ENCODE measurements around the gene QPRT. TPM values are rescaled to one million over a fixed set of nuclear protein-coding genes. Genes with fewer than 3 reads are reported as not detected.
"Not testable (repeated sequence)": the region's sequence is repeated elsewhere in the genome, so short reads cannot be mapped to it uniquely, and the experiment has no call there.

QPRT gene
- polyA plus RNA-seq, 1 donor, result 80.1 TPM

DNA sequence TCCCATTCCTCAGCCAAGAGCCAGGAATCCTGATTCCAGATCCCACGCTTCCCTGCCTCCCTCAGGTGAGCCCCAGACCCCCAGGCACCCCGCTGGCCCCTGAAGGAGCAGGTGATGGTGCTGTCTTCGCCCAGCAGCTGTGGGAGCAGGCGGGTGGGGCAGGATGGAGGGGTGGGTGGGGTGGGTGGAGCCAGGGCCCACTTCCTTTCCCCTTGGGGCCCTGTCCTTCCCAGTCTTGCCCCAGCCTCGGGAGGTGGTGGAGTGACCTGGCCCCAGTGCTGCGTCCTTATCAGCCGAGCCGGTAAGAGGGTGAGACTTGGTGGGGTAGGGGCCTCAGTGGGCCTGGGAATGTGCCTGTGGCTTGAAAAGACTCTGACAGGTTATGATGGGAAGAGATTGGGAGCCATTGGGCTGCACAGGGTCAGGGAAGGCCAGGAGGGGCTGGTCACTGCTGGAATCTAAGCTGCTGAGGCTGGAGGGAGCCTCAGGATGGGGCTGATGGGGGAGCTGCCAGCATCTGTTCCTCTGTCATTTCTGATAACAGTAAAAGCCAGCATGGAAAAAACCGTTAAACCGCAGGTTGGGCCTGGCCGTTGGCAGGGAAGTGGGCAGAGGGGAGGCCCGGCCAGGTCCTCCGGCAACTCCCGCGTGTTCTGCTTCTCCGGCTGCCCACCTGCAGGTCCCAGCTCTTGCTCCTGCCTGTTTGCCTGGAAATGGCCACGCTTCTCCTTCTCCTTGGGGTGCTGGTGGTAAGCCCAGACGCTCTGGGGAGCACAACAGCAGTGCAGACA, 15.8 kb upstream of the QPRT start, which contains the start of gene SPN:
Gene SPN (plus strand): TSS at position 232 of the 791 bp plus-strand sequence. CDS start 482 bp downstream, at position 714.
- DNase-seq, result no peak

DNA sequence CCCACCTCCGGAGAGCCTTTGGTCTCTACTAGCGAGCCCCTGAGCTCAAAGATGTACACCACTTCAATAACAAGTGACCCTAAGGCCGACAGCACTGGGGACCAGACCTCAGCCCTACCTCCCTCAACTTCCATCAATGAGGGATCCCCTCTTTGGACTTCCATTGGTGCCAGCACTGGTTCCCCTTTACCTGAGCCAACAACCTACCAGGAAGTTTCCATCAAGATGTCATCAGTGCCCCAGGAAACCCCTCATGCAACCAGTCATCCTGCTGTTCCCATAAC, 15.2 kb upstream of the QPRT start:
- DNase-seq, result no peak

DNA sequence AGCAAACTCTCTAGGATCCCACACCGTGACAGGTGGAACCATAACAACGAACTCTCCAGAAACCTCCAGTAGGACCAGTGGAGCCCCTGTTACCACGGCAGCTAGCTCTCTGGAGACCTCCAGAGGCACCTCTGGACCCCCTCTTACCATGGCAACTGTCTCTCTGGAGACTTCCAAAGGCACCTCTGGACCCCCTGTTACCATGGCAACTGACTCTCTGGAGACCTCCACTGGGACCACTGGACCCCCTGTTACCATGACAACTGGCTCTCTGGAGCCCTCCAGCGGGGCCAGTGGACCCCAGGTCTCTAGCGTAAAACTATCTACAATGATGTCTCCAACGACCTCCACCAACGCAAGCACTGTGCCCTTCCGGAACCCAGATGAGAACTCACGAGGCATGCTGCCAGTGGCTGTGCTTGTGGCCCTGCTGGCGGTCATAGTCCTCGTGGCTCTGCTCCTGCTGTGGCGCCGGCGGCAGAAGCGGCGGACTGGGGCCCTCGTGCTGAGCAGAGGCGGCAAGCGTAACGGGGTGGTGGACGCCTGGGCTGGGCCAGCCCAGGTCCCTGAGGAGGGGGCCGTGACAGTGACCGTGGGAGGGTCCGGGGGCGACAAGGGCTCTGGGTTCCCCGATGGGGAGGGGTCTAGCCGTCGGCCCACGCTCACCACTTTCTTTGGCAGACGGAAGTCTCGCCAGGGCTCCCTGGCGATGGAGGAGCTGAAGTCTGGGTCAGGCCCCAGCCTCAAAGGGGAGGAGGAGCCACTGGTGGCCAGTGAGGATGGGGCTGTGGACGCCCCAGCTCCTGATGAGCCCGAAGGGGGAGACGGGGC, 14.7 kb upstream of the QPRT start:
- no peak for DNase-seq

DNA sequence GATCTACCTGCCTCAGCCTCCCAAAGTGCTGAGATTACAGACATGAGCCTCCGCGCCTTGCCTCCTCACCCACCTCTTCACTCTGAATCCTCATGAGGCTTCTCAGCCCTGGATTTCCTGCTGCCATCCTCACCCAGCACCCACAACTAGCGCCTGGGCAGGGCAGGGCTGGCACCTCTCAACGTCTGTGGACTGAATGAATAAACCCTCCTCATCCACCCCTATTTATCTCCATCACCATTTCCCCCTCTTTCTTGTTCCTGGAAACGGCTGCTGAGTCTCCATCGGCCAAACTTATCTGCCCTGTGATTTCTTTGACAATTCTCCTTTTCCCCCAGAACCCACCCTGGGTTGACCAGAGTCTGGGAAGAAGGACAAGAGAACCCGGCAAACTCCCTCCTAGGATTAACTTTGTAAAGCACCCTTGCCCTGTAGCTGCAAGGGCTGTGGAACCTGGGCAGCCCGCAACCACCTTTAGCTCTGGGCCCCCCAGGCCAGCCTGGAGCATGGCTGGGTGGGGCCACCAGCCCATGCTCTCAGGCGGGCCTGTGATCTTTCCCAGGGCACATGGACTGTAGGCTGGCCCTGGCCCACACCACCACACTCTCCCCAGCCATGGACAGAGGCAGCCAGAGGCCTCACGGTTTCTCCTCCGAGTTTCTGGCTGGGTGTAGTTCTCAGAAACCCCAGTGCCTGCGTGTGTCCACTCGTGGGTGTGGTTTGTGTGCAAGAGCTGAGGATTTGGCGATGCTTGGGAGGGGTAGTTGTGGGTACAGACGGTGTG, 13.5 kb upstream of the QPRT start:
- DNase-seq, result no peak

DNA sequence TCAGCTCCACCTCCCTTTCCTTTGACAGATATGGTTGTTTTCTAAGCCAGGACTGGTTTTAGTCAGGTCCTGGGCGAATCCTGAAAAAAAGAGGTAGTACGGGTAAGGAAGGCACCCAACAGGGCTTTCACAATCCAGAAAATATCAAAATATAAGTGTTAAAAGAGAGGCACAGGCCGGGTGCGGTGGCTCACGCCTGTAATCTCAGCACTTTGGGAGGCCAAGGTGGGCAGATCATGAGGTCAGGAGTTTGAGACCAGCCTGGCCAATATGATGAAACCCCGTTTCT, 11.7 kb upstream of the QPRT start:
- not testable (repeated sequence) for DNase-seq

DNA sequence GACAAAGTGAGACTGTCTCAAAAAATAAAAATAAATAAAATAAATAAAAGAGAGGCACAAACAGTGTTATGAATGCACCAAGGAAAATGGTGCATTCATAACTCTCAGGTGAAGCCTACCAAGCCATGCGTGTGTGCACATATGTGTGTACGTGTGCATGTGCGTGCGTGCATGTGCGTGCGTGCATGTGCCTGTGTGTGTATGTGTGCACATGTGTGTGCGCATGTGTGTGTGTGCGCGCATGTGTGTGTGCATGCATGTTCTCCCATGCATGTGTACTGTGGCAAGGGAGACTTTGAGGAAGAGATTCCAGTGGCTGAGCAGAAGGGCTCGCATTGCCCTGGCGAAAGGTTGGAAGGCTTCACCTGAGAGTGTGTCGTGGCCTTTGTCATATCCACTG, 11.2 kb upstream of the QPRT start:
- DNase-seq, result no peak

DNA sequence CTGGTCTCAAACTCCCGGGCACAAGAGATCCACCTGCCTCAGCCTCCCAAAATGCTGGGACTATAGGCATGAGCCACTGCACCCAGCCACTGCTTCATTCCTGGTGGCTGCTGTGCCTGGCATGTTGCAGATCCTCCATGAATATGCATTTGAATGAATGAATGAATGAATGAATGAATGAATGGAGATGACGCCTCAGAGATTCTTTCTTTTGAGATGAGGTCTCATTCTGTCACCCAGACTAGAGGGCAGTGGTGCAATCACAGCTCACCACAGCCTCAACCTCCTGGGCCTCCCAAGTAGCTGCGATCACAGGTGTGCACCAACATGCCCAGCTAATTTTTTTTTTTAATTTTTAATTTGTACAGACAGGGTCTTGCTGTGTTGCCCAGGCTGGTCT, 10.7 kb upstream of the QPRT start:
- DNase-seq, result no peak

- no peak for DNase-seq
Measured at GRCh38 chr16:29673501-29673900, 5.5 kb upstream of the QPRT start.

DNA sequence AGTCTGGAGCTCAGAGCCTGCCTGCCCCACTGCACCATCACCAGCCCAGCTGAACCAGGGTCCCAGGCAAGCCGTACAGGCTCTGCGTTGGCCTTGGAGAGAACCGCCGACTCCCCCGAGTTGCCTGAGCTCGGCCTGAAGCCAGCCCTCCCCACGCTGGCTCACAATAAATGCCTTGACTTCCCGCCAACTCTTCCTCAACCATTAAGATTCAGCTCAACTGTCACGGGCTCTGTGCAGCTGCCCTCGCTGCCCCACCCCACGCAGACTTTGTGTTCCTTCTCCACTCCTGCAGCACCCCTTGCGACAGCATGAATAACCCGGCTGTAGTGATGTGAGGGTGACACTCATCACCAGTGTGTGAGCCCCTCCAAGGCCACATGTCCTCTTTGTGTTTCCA, 4.8 kb upstream of the QPRT start:
- DNase-seq, result peak; percentile 63

GRCh38 chr16:29675811-29676643, 3.0 kb upstream of the QPRT start:
- no peak for DNase-seq

- DNase-seq, result no peak
Measured at GRCh38 chr16:29676989-29677785, 1.8 kb upstream of the QPRT start.

DNA sequence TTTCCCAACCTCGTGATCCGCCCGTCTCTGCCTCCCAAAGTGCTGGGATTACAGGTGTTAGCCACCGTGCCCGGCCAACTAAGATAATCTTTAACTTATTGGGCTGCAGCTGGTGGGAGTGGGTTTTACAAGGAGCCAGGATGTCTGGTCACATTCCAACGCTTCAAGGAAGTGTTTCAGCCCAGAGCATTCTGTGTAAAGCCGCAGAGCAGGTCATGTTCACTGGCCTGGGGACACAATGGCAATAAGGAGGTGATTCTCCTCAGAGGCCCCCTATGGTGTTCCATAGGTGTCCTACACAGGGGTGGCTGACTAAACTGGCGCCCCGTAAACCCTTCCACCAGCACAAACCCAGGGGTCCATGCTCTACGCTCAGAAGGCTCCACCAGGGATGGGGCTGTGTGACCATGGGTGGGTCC, 1.2 kb downstream of the QPRT start:
- DNase-seq, result no peak

GRCh38 chr16:29683543-29684090, 4.6 kb downstream of the QPRT start:
- no peak for DNase-seq

DNA sequence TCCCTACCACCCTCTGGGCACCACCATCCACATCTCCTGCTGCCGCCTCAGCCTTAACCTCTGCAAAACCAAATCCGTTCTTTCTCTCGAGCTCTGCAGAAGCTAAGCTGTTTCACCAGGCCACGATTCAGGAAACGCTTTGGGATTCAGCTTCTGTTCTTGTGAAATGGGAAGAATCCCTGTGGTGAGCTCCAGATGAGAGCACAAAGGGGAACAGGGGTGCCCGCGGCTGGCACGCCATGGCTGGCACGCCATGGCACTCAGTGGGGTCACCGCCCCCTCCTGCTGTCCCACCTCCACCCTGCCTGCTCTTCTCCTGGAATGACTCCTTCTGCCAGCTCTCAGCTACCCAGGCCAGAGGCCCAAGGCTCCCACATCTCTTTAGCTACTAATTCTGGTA, 5.7 kb downstream of the QPRT start:
- DNase-seq, result no peak

DNA sequence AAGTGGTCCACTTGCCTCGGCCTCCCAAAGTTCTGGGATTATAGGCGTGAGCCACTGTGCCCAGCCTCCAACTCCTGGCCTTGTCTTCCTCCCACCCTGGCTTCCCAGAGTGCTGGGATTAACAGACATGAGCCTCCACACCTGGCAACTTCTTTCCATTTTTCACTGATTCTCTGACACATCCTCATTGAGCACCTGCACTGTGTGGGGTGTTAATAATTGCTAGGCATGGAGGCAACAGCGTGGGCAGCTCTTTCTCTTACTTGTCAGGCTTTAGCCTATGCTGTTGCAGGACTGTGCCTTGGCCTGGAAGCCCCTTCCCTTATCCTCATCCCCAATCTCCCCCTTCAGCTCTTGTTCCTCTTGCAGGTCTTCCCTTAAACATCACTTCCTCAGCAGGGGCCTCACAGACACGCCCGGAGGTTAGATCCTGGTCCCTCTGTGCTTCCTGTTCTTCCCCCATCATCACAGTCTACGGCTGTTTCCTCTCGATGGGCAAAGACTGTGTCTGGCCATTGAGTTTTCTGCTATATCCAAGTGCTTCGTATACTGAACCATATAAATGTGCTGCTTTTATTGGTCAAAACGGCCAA, 7.9 kb downstream of the QPRT start:
- no peak for DNase-seq

GRCh38 chr16:29687755-29688154, 8.8 kb downstream of the QPRT start:
- DNase-seq, result no peak

- no peak for DNase-seq
Measured at GRCh38 chr16:29688172-29688571, 9.2 kb downstream of the QPRT start.

DNA sequence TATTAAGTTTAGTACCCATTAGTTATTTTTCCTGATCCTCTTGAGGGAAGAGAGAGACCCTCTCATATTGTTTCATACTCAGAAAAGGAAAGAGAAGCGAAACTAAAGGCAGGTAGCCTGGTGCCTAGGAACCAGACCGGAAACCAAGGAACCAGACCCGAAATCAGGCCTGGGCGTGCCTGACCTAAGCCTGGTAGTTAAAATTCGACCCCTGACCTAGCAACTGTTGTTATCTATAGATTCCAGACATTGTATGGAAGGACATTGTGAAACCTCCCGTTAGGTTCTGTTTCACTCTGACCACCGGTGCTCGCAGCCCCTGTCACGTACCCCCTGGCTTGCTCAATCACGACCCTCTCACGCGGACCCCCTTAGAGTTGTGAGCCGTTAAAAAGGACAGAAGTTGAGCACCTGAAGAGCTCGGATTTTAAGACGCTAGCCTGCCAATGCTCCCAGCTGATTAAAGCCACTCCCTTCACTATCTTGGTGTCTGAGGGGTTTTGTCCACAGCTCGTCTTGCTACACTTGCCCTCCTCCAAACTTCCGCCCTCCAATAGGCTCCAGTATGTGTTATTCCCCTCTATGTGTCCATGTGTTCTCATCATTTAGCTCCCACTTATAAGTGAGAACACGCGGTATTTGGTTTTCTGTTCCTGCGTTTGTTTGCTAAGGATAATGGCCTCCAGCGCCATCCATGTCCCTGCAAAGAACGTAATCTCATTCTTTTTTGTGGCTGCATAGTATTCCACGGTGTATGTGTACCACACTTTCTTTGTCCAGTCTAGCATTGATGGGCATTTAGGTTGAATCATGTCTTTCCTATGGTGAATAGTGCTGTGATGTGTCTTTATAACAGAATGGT, 10.7 kb downstream of the QPRT start:
- not testable (repeated sequence) for DNase-seq

DNA sequence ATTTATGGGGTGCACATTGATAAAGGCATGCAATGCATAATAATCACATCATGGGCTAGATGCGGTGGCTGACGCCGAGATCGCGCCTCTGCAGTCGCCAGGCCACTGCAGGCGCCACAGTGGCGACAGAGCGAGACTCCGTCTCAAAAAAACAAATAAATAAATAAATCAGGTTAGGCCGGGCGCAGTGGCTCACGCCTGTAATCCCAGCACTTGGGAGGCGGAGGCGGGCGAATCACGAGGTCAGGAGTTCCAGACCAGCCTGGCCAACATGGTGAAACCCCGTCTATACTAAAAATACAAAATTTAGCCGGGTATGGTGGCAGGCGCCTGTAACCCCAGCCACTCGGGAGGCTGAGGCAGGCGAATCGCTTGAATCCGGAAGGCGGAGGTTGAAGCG, 13.6 kb downstream of the QPRT start:
- DNase-seq, result not testable (repeated sequence)

Data from hindlimb muscle (tissue), 1 donor.